A549 (cell line): ENCODE measurements around the gene KCTD11.

ENCODE experiments used
- CBX2 ChIP-seq: fragments of 200-600 bp; sonication (generic); IDR thresholded peaks from 2 replicates; pipeline ENCODE4 v1.6.1; 2016; ENCODE audit warnings: low read depth, mild to moderate bottlenecking, borderline replicate concordance
- CTCF ChIP-seq: fragments of >200 bp; sonication (Bioruptor Twin); formaldehyde crosslinking; IDR thresholded peaks from 3 replicates; pipeline ENCODE4 v1.5.1; 2016
- EP300 ChIP-seq, 2 experiments: fragments of >200 bp; sonication (Bioruptor Twin); formaldehyde crosslinking; IDR thresholded peaks; 2 replicates in 1 of 2; 3 replicates in 1 of 2; pipeline ENCODE4 v1.6.1; 2016 to 2017
- KDM1A ChIP-seq: fragments of 200-600 bp; sonication (generic); IDR thresholded peaks from 2 replicates; pipeline ENCODE4 v1.6.1; 2016; ENCODE audit warnings: low read depth, mild to moderate bottlenecking
- POLR2A ChIP-seq: IDR thresholded peaks from 2 replicates; pipeline ENCODE4 v1.6.1; 2012; ENCODE audit warnings: mild to moderate bottlenecking, low read length
- RFX5 ChIP-seq: fragments of 450-650 bp; IDR thresholded peaks from 2 replicates; pipeline ENCODE4 v1.7.1; 2014; ENCODE audit warnings: antibody characterized with exemption, mild to moderate bottlenecking, moderate library complexity

GRCh38 chr17:7325031-7325528 is 26.9 kb upstream of the KCTD11 start:
- TF ChIP-seq CBX2 (no peak), CTCF (no peak), POLR2A (no peak), KDM1A (no peak), RFX5 (no peak), EP300 (IDR thresholded peaks at IDR 0.05) (no peak)
